Measurements from ENCODE around the gene LAMB3.

LAMB3 gene

GRCh38 chr1:209617047-209617673 is 35.1 kb downstream of the LAMB3 start:
- no peak for FAIRE-seq

GRCh38 chr1:209616366-209617046 is 35.7 kb downstream of the LAMB3 start:
- FAIRE-seq = no peak

- no peak for FAIRE-seq
Observed at GRCh38 chr1:209614906-209615305, 37.3 kb downstream of the LAMB3 start.

- no peak for FAIRE-seq
Observed at GRCh38 chr1:209614151-209614420, 38.1 kb downstream of the LAMB3 start.

- no peak for FAIRE-seq
Observed at GRCh38 chr1:209613400-209614150, 38.6 kb downstream of the LAMB3 start.

- FAIRE-seq = no peak
Observed at GRCh38 chr1:209612646-209613399, 39.4 kb downstream of the LAMB3 start.

GRCh38 chr1:209611771-209612570 is 40.3 kb downstream of the LAMB3 start:
- no peak for FAIRE-seq

GRCh38 chr1:209610631-209610905 is 41.7 kb downstream of the LAMB3 start:
- FAIRE-seq = no peak

GRCh38 chr1:209609791-209610630 is 42.2 kb downstream of the LAMB3 start:
- no peak for FAIRE-seq

- FAIRE-seq = no peak
Observed at GRCh38 chr1:209609041-209609790, 43.0 kb downstream of the LAMB3 start.

- no peak for FAIRE-seq
Observed at GRCh38 chr1:209607795-209608178, 44.4 kb downstream of the LAMB3 start.

- no peak for FAIRE-seq
Observed at GRCh38 chr1:209607102-209607794, 45.0 kb downstream of the LAMB3 start.

GRCh38 chr1:209603877-209604276 is 48.3 kb downstream of the LAMB3 start:
- FAIRE-seq = no peak

GRCh38 chr1:209601809-209602657 is 50.2 kb downstream of the LAMB3 start:
- no peak for FAIRE-seq

GRCh38 chr1:209600541-209600940 is 51.7 kb downstream of the LAMB3 start:
- no peak for FAIRE-seq

GRCh38 chr1:209598227-209598626 is 54.0 kb downstream of the LAMB3 start:
- FAIRE-seq = no peak

GRCh38 chr1:209597499-209597898 is 54.7 kb downstream of the LAMB3 start:
- FAIRE-seq = no peak

- no peak for FAIRE-seq
Observed at GRCh38 chr1:209595599-209596285, 56.5 kb downstream of the LAMB3 start.

GRCh38 chr1:209595028-209595427 is 57.2 kb downstream of the LAMB3 start:
- no peak for FAIRE-seq

All from TTC549 (cell line).